ENCODE results near the gene KRTAP10-3.

- TF ChIP-seq CTCF (IDR thresholded peaks at IDR 0.05; ENCODE audit: extremely low read depth in 1 of 2, insufficient read depth in 1 of 2, low read depth in 1 of 2, low read length in 2 of 2): no peak
- no peak for TF ChIP-seq POLR2AphosphoS5 (IDR thresholded peaks at IDR 0.05; ENCODE audit: insufficient read depth, low read depth, low read length)
- no peak for TF ChIP-seq EZH2 (IDR thresholded peaks at IDR 0.05; ENCODE audit: borderline replicate concordance, low read depth, low read length, severe bottlenecking)
- no peak for TF ChIP-seq POLR2A (IDR thresholded peaks at IDR 0.05; ENCODE audit: low read depth, low read length)
- no peak for TF ChIP-seq MAX (IDR thresholded peaks at IDR 0.05; ENCODE audit: insufficient read depth, insufficient read length)
- TF ChIP-seq JUN (IDR thresholded peaks at IDR 0.05; ENCODE audit: borderline replicate concordance, insufficient read depth, insufficient read length, low read depth): no peak
Measured at GRCh38 chr21:44579056-44579832, 20.6 kb upstream of the KRTAP10-3 start.
